ENCODE data around the gene DPPA5. TPM values are rescaled to one million over a fixed set of nuclear protein-coding genes. Genes with fewer than 3 reads are reported as not detected.

DPPA5 gene
- polyA plus RNA-seq, 1 donor = not detected

Other genes with a start within 250 kb of the DPPA5 start
- gene KHDC1L, start 128.8 kb downstream of the DPPA5 start, polyA plus RNA-seq (ENCODE audit: insufficient read length) = 0.54 TPM
- 4.8 TPM for gene KHDC1, start 91.1 kb downstream of the DPPA5 start, polyA plus RNA-seq (ENCODE audit: insufficient read length)
- not detected for gene KHDC3L, start 8.4 kb upstream of the DPPA5 start, polyA plus RNA-seq (ENCODE audit: insufficient read length)
- not detected for gene OOEP, start 15.6 kb upstream of the DPPA5 start, polyA plus RNA-seq (ENCODE audit: insufficient read length)
- 0.30 TPM for gene DDX43, start 40.6 kb upstream of the DPPA5 start, polyA plus RNA-seq (ENCODE audit: insufficient read length)
- 3.9 TPM for gene CGAS, start 98.0 kb upstream of the DPPA5 start, polyA plus RNA-seq (ENCODE audit: insufficient read length)
- 18.6 TPM for gene MTO1, start 107.5 kb upstream of the DPPA5 start, polyA plus RNA-seq (ENCODE audit: insufficient read length)
- 23,811 TPM for gene EEF1A1, start 166.8 kb upstream of the DPPA5 start, polyA plus RNA-seq (ENCODE audit: insufficient read length)